22Rv1 (cell line): ENCODE measurements around the gene KIF20A.
"Not testable (repeated sequence)": the region's sequence is repeated elsewhere in the genome, so short reads cannot be mapped to it uniquely, and the experiment has no call there.

Experiments used
- H3K27ac ChIP-seq: fragments of 450-650 bp; 2 replicates; pipeline ENCODE4 v1.5.1; 2017
- ZFX ChIP-seq: fragments of 450-650 bp; IDR thresholded peaks from 2 replicates; pipeline ENCODE4 v1.6.1; 2017; ENCODE audit warnings: antibody characterized with exemption, borderline replicate concordance
- TF ChIP-seq, protein P1 (sequence below): fragments of 450-650 bp; IDR thresholded peaks from 2 replicates; pipeline ENCODE4 v1.5.1; 2017; ENCODE audit warnings: mild to moderate bottlenecking

Gene KIF20A

DNA sequence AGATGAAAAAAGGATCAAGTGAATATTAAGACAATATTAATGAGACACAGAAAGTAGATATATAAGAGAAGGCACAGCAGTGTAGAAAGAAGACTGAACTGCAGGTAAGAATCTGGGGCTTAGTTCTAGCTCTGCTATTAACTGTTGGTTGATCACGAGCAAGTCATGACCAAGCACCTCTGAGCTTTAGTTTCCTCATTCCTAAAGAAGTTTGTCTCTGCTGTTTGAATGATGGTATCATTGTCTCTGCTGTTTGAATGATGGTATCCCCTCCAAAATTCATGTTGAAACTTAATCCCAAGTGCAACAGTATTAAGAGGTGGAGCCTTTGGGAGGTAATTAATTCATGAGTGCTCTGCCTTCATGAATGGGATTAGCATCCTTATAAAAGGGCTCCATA lies 37.2 kb upstream of the KIF20A start:
- no peak overlapping the region for H3K27ac ChIP-seq
- TF ChIP-seq ZFX = no peak
- TF ChIP-seq, protein P1, sequence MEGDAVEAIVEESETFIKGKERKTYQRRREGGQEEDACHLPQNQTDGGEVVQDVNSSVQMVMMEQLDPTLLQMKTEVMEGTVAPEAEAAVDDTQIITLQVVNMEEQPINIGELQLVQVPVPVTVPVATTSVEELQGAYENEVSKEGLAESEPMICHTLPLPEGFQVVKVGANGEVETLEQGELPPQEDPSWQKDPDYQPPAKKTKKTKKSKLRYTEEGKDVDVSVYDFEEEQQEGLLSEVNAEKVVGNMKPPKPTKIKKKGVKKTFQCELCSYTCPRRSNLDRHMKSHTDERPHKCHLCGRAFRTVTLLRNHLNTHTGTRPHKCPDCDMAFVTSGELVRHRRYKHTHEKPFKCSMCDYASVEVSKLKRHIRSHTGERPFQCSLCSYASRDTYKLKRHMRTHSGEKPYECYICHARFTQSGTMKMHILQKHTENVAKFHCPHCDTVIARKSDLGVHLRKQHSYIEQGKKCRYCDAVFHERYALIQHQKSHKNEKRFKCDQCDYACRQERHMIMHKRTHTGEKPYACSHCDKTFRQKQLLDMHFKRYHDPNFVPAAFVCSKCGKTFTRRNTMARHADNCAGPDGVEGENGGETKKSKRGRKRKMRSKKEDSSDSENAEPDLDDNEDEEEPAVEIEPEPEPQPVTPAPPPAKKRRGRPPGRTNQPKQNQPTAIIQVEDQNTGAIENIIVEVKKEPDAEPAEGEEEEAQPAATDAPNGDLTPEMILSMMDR = no peak

DNA sequence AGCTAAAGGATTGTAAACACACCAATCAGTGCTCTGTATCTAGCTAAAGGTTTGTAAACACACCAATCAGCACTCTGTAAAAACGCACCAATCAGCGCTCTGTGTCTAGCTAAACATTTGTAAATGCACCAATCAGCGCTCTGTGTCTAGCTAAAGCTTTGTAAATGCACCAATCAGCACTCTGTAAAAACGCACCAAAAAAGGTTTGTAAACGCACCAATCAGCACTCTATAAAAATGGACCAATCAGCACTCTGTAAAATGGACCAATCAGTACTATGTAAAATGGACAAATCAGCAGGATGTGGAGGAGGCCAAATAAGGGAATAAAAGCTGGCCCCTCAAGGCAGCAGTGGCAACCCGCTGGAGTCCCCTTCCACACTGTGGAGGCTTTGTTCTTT lies 35.3 kb upstream of the KIF20A start:
- H3K27ac ChIP-seq = not testable (repeated sequence)

DNA sequence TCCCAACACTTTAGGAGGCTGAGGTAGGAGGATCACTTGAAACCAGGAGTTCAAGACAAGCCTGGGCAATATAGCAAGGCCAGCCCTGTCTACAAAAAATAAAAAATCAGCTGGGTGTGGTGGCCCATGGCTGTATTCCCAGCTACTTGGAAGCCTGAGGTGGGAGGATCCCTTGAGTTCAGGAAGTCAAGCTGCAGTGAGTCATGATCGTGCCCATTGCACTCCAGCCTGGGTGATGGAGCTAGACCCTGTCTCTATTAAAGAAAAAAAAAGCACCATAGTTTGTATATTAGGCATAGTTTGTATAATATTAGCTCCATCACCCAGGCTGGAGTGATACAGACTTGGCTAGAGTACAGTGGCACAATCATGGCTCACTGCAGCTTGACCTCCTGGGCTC lies 30.1 kb upstream of the KIF20A start:
- no peak for TF ChIP-seq ZFX
- TF ChIP-seq, protein P1 = no peak

DNA sequence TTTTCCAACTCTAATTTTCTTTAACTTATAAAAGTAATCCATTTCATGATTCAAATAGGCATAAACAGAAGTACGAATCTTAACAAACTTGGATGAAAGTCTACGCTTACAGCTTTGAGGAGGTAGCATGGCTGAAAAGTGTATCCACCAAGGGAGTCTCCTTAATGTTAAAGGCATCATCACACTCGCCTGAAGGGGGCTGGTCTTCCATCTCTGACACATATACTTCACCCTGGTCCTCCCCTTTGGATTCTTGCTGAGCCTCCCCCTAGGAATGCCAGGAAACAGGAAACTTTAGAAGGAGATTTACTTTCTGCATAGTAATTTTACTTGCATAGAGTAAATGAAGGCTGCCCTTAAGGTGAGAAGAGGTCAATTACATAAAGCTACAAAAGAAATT lies 29.4 kb upstream of the KIF20A start:
- no peak overlapping the region for H3K27ac ChIP-seq
- TF ChIP-seq, protein P1 = no peak
- TF ChIP-seq ZFX = no peak

More for the DNA sequence above, 30.1 kb upstream of the KIF20A start:
- H3K27ac ChIP-seq = no peak overlapping the region

DNA sequence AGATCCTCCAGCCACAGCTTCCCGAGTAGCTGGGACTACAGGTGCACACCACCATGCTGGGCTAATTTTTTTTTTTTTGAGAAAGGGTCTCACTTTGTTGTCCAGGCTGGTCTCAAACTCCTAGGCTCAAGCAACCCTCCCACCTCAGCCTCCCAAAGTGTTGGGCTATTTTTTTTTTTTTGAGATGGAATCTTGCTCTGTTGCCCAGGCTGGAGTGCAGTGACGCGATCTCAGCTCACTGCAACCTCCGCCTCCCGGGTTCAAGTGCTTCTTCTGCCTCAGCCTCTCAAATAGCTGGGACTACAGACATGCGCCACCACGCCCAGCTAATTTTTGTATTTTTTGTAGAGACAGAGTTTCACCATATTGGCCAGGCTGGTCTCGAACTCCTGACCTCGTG lies 22.9 kb upstream of the KIF20A start:
- H3K27ac ChIP-seq = not testable (repeated sequence)

DNA sequence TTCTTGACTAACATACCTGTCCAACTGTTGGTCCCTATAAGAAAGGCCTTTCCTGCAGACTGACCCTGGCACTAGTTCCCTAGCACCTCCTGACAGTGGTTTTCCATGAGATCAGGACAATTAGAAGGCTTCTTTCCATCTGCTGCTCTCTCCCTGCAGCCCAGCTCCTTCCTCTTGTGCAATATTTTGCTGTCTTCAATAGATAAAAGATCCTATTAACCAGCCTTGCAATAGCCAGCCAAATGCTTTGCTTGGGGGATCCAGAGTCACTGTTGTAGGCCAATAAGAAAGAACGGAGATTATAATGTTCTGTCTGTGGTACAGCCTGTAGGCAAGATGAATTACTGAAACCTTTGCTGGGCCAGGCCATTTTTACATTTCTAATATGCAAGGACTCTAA lies 21.3 kb upstream of the KIF20A start:
- no peak overlapping the region for H3K27ac ChIP-seq
- TF ChIP-seq, protein P1 = no peak
- no peak for TF ChIP-seq ZFX

DNA sequence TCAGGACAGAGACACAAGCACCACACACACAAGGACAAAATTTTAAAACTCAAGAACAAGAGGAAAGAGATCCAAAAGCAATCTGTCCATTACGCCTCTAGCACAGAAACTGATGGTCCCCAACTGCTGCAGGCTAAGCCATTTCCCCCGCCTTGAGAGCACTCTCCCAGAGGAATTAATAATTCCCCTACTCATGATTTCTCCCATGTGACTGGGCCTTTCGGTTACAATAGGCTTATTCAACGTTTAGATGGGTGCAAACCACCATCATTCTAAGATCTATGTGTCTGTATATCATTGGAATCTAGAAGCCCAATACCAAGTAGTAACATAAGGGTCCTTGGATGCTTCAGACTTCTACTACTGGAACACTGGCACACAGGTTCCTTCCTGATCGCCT lies 19.2 kb upstream of the KIF20A start:
- no peak overlapping the region for H3K27ac ChIP-seq
- TF ChIP-seq ZFX = no peak
- TF ChIP-seq, protein P1 = no peak

DNA sequence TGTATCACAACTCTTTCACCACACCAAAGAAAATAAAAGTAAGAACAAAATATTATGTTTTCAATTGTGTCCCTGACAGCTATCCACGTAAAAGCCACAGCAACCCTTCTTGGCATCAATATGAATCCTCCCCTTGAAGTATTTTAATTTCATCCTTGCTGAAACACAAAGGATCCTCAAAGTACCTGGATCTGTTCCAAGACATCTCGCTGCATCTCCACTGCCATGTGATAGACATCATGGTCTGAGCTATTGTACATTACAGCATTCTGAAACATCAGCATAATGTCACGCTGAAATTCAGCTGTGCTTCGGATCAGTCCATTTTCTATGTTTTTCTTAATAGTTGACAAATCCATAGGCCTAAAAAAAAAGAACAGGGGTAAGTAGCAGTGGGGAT lies 18.2 kb upstream of the KIF20A start:
- TF ChIP-seq ZFX = no peak
- TF ChIP-seq, protein P1 = no peak
- no peak overlapping the region for H3K27ac ChIP-seq
